SK-N-SH treated with all-trans-retinoic acid at 6 μM for 48 hours (cell line): ENCODE data around the gene NOS2.

ENCODE experiments used
- CREB5 ChIP-seq: fragments of 250-450 bp; sonication (Bioruptor Pico); IDR thresholded peaks from 2 replicates; pipeline ENCODE4 v1.5.1; 2020; ENCODE audit warnings: low read depth, mild to moderate bottlenecking, moderate library complexity
- CSDC2 ChIP-seq: fragments of 250-450 bp; sonication (Bioruptor Pico); IDR thresholded peaks from 2 replicates; pipeline ENCODE4 v1.5.0; 2020; ENCODE audit warnings: mild to moderate bottlenecking, moderate library complexity
- GLIS3 ChIP-seq: fragments of 250-450 bp; sonication (Bioruptor Pico); IDR thresholded peaks from 2 replicates; pipeline ENCODE4 v1.5.0; 2020; ENCODE audit warnings: mild to moderate bottlenecking, moderate library complexity
- PATZ1 ChIP-seq: fragments of 250-450 bp; sonication (Bioruptor Pico); IDR thresholded peaks from 2 replicates; pipeline ENCODE4 v1.8.0; 2020; ENCODE audit warnings: mild to moderate bottlenecking, moderate library complexity, borderline replicate concordance
- TOX ChIP-seq: fragments of 250-450 bp; sonication (Bioruptor Pico); IDR thresholded peaks from 2 replicates; pipeline ENCODE4 v1.8.0; 2021; ENCODE audit warnings: mild to moderate bottlenecking, moderate library complexity, borderline replicate concordance
- ZC3H10 ChIP-seq: fragments of 250-450 bp; sonication (Bioruptor Pico); IDR thresholded peaks from 2 replicates; pipeline ENCODE4 v1.5.1; 2021; ENCODE audit warnings: mild to moderate bottlenecking, moderate library complexity
- ZFP30 ChIP-seq: fragments of 450-650 bp; formaldehyde crosslinking; IDR thresholded peaks from 2 replicates; pipeline ENCODE4 v1.5.0; 2022; ENCODE audit warnings: mild to moderate bottlenecking, moderate library complexity
- ZNF565 ChIP-seq: fragments of 450-650 bp; formaldehyde crosslinking; conservative IDR thresholded peaks from 2 replicates; pipeline ENCODE4 v1.5.0; 2020; ENCODE audit warnings: low read depth, mild to moderate bottlenecking, moderate library complexity

- TF ChIP-seq ZC3H10 (CRISPR knock-in tag) (no peak), TOX (CRISPR knock-in tag) (no peak), GLIS3 (CRISPR knock-in tag) (no peak), PATZ1 (CRISPR knock-in tag) (no peak), ZFP30 (CRISPR knock-in tag) (no peak), CSDC2 (no peak), CREB5 (CRISPR knock-in tag) (no peak), ZNF565 (no peak)
Observed at GRCh38 chr17:27770877-27771276, 29.5 kb downstream of the NOS2 start.
